A673 (cell line): ENCODE results near the gene GPR183.

Source experiments
- EZH2 ChIP-seq: fragments of 200-600 bp; sonication (generic); IDR thresholded peaks from 2 replicates; pipeline ENCODE4 v1.6.1; 2017; ENCODE audit warnings: borderline replicate concordance, low read depth, mild to moderate bottlenecking, mixed read lengths, antibody characterized with exemption, low read length; ENCODE audit not compliant: poor library complexity, severe bottlenecking
- TF ChIP-seq, protein P1 (sequence below): fragments of 300-800, 200-600 bp; sonication (generic); conservative IDR thresholded peaks from 2 replicates; pipeline ENCODE4 v1.5.1; 2017; ENCODE audit warnings: low read depth, mild to moderate bottlenecking, antibody characterized with exemption, low read length, moderate library complexity, mixed read lengths

DNA sequence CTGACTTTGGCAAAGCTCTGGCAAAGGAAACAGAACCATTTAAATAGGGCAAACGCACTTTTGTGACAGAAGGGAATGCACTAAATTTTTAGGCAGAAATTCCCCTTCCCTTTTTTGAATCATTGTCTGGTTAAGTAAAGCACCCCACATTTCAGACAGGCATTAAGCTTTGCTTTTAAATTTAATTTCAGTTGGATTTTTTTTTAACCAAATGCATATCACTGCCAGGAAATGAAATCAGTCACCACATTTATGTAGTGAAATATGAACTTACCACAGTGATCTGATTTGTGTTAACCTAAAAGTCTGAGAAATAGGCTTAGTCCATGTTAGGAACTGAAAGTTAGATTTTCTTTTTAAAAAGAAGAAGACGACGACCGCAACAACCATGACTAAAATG is 10.8 kb downstream of the GPR183 start:
- TF ChIP-seq, protein P1, sequence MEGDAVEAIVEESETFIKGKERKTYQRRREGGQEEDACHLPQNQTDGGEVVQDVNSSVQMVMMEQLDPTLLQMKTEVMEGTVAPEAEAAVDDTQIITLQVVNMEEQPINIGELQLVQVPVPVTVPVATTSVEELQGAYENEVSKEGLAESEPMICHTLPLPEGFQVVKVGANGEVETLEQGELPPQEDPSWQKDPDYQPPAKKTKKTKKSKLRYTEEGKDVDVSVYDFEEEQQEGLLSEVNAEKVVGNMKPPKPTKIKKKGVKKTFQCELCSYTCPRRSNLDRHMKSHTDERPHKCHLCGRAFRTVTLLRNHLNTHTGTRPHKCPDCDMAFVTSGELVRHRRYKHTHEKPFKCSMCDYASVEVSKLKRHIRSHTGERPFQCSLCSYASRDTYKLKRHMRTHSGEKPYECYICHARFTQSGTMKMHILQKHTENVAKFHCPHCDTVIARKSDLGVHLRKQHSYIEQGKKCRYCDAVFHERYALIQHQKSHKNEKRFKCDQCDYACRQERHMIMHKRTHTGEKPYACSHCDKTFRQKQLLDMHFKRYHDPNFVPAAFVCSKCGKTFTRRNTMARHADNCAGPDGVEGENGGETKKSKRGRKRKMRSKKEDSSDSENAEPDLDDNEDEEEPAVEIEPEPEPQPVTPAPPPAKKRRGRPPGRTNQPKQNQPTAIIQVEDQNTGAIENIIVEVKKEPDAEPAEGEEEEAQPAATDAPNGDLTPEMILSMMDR = no peak
- TF ChIP-seq EZH2 = no peak
